Liver (tissue), 9 donors: ENCODE measurements around the gene TMEM87A. TPM values are rescaled to one million over a fixed set of nuclear protein-coding genes. Genes with fewer than 3 reads are reported as not detected.

ENCODE experiments used
- DNase-seq: peaks from one replicate; pipeline ENCODE4 v3.0.0-alpha.2; 2017; ENCODE audit warnings: low spot score
- H3K27ac ChIP-seq, 2 donors: one replicate each; pipeline ENCODE4 v1.7.0; 2013; ENCODE audit warnings: inconsistent platforms in 2 of 2, low read length in 2 of 2, control low read depth in 1 of 2, low read depth in 1 of 2, mild to moderate bottlenecking in 1 of 2
- H3K27me3 ChIP-seq, 4 donors: one replicate each; pipeline versions ENCODE4 v1.6.1 to v1.7.0; 2013; ENCODE audit warnings: low read length in 3 of 4, inconsistent platforms in 1 of 4, mild to moderate bottlenecking in 1 of 4, moderate library complexity in 1 of 4; ENCODE audit not compliant: control insufficient read depth in 4 of 4, insufficient read depth in 4 of 4
- H3K36me3 ChIP-seq, 4 donors: one replicate each; pipeline versions ENCODE4 v1.6.1 to v1.7.0; 2013; ENCODE audit warnings: low read length in 3 of 4, mild to moderate bottlenecking in 3 of 4, low read depth in 1 of 4, moderate library complexity in 1 of 4; ENCODE audit not compliant: control insufficient read depth in 4 of 4, insufficient read depth in 3 of 4
- H3K4me1 ChIP-seq, 4 donors: one replicate each; pipeline versions ENCODE4 v1.6.1 to v1.7.0; 2013; ENCODE audit warnings: low read length in 3 of 4, mild to moderate bottlenecking in 3 of 4, moderate library complexity in 1 of 4; ENCODE audit not compliant: control insufficient read depth in 4 of 4, insufficient read depth in 4 of 4
- H3K4me3 ChIP-seq, 3 donors: one replicate each; pipeline versions ENCODE4 v1.6.1 to v1.7.0; 2013; ENCODE audit warnings: low read length in 3 of 3, control low read depth in 1 of 3, low read depth in 1 of 3, mild to moderate bottlenecking in 1 of 3
- H3K9ac ChIP-seq, 2 donors: one replicate each; pipeline ENCODE4 v1.7.0; 2013; ENCODE audit warnings: low read length in 2 of 2, mild to moderate bottlenecking in 2 of 2, moderate library complexity in 2 of 2, control low read depth in 1 of 2, low read depth in 1 of 2
- H3K9me3 ChIP-seq, 4 donors: one replicate each; pipeline versions ENCODE4 v1.6.1 to v1.7.0; 2013; ENCODE audit warnings: low read length in 3 of 4; ENCODE audit not compliant: control insufficient read depth in 4 of 4
- CTCF ChIP-seq: fragments of 150-350 bp; IDR thresholded peaks from 2 replicates; pipeline ENCODE4 v1.5.1; 2017; ENCODE audit warnings: improper control_type of control experiment, low read depth, low read length; ENCODE audit not compliant: missing input control
- EGR1 ChIP-seq, 2 donors: IDR thresholded peaks; 2 replicates each; pipeline ENCODE4 v1.6.1; 2016 to 2018; ENCODE audit warnings: antibody characterized with exemption in 2 of 2, low read depth in 2 of 2
- FOXA1 ChIP-seq: IDR thresholded peaks from 2 replicates; pipeline ENCODE4 v1.6.1; 2016; ENCODE audit warnings: antibody characterized with exemption
- FOXA2 ChIP-seq: IDR thresholded peaks from 2 replicates; pipeline ENCODE4 v1.6.1; 2016; ENCODE audit warnings: antibody characterized with exemption
- GABPA ChIP-seq, 2 donors: IDR thresholded peaks in 1 of 2; conservative IDR thresholded peaks in 1 of 2; 2 replicates each; pipeline ENCODE4 v1.6.1; 2016; ENCODE audit warnings: antibody characterized with exemption in 2 of 2, mild to moderate bottlenecking in 1 of 2, moderate library complexity in 1 of 2
- HNF4A ChIP-seq, 2 donors: conservative IDR thresholded peaks; 2 replicates each; pipeline ENCODE4 v1.6.1; 2016; ENCODE audit warnings: antibody characterized with exemption in 2 of 2, mild to moderate bottlenecking in 2 of 2
- HNF4G ChIP-seq: IDR thresholded peaks from 2 replicates; pipeline ENCODE4 v1.6.1; 2016; ENCODE audit warnings: antibody characterized with exemption
- JUND ChIP-seq, 2 donors: IDR thresholded peaks; 2 replicates each; pipeline ENCODE4 v1.6.1; 2016; ENCODE audit warnings: antibody characterized with exemption in 2 of 2
- NR2F2 ChIP-seq: IDR thresholded peaks from 2 replicates; pipeline ENCODE4 v1.6.1; 2016; ENCODE audit warnings: antibody characterized with exemption
- RAD21 ChIP-seq, 2 donors: IDR thresholded peaks; 2 replicates each; pipeline ENCODE4 v1.6.1; 2016; ENCODE audit warnings: antibody characterized with exemption in 2 of 2, mild to moderate bottlenecking in 2 of 2
- REST ChIP-seq: IDR thresholded peaks from 2 replicates; pipeline ENCODE4 v1.6.1; 2016; ENCODE audit warnings: antibody characterized with exemption, mild to moderate bottlenecking
- RXRA ChIP-seq, 2 donors: IDR thresholded peaks; 2 replicates each; pipeline ENCODE4 v1.6.1; 2017 to 2018; ENCODE audit warnings: antibody characterized with exemption in 2 of 2, mild to moderate bottlenecking in 1 of 2
- SP1 ChIP-seq: IDR thresholded peaks from 2 replicates; pipeline ENCODE4 v1.6.1; 2018; ENCODE audit warnings: antibody characterized with exemption, mild to moderate bottlenecking
- TAF1 ChIP-seq: conservative IDR thresholded peaks from 2 replicates; pipeline ENCODE4 v1.6.1; 2016; ENCODE audit warnings: antibody characterized with exemption, mild to moderate bottlenecking
- YY1 ChIP-seq: IDR thresholded peaks from 2 replicates; pipeline ENCODE4 v1.6.1; 2016; ENCODE audit warnings: antibody characterized with exemption, mild to moderate bottlenecking
- WGBS: extraction: QIAGEN DNeasy Blood & Tissue Kit; methylation state at CpG from one replicate; pipeline ENCODE4 v1.1.7; 2013; 5-methylcytosine and 5-hydroxymethylcytosine counted together
- polyA plus RNA-seq, 2 donors: library from polyadenylated mRNA; stranded (reverse) in 1 of 2; unstranded in 1 of 2; fragments of 200-250 nt in 1 of 2; fragments of >200 nt in 1 of 2; fragmentation: Nextera tagmentation in 1 of 2; extraction: Ambion mirVana in 1 of 2; gene quantifications; one replicate each; pipeline versions ENCODE4 v1.2.1 to v1.2.3, GENCODE V29; 2013 to 2015
- total RNA-seq, 2 donors: library from RNA; depleted of rRNA; stranded (reverse); fragments of >200 nt; gene quantifications; one replicate each; pipeline ENCODE4 v1.2.3, GENCODE V29; 2014
- TF ChIP-seq, protein P1 (sequence below): IDR thresholded peaks from 2 replicates; pipeline ENCODE4 v1.6.1; 2016; ENCODE audit warnings: antibody characterized with exemption
- TF ChIP-seq, protein P2 (sequence below): IDR thresholded peaks from 2 replicates; pipeline ENCODE4 v1.6.1; 2016; ENCODE audit warnings: antibody characterized with exemption
- TF ChIP-seq, protein P3 (sequence below): IDR thresholded peaks from 2 replicates; pipeline ENCODE4 v1.6.1; 2016; ENCODE audit warnings: antibody characterized with exemption
- donor health status: healthy.
- donor health status: healthy.
- donor health status: healthy.
- donor health status: healthy.
- donor health status: healthy.

Gene TMEM87A
- total and polyA plus RNA-seq, 4 donors = 9.2 to 27.3 (median 21.8) TPM

DNA sequence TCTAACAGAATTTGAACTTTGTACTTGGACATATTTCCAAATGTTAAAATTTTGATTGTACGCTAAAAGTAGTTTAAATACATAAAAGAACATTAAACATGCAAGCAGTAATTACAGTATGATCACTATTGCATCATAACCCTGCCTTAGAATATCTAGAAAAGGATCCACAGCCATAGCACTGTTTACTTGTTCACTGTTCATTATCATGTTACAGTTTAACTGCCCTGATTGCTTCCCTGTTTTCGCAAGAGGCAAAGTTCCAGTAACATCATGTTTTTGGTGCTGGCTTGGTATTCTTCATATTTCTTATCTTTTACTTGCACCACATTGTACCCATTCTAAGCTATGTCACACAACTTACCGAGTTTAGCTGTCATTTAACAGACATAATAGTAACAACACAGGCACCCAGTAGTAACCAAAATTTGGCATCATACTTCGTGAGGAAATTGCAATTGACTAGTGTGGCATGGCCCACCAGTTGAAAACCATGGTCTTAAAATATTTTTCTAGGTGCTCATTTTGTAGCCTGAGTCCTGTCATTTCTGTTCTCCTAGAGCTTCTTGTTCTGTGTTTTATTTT, 13.3 kb upstream of the TMEM87A start:
- Histone ChIP-seq H3K27ac (peak overlapping the region; percentile 47 to 66), H3K4me1 (peaks cover 17 to 43% (median 37%) of the 10 kb centered on the region in 4 donors)
- no peak for DNase-seq

More for the DNA sequence above, 13.3 kb upstream of the TMEM87A start:
- H3K9ac ChIP-seq = no peak overlapping the region
- H3K27me3 ChIP-seq = no peaks in the 10 kb centered on the region
- no peaks in the 10 kb centered on the region for H3K9me3 ChIP-seq
- TF ChIP-seq RAD21 (IDR thresholded peaks at IDR 0.05) (peak in 1 of 2 donors; percentile 29), YY1 (peak; percentile 85), FOXA2 (peak; percentile 97), REST (peak; percentile 63), JUND (IDR thresholded peaks at IDR 0.05) (peak in 1 of 2 donors; percentile 52), SP1 (peak; percentile 53), NR2F2 (no peak), GABPA (IDR thresholded peaks at IDR 0.05 in 1 of 2, conservative IDR thresholded peaks at IDR 0.05 in 1 of 2) (peak in 1 of 2 donors; percentile 50), CTCF (no peak), HNF4A (conservative IDR thresholded peaks at IDR 0.05) (peak; percentile 80 to 86), FOXA1 (peak; percentile 84), HNF4G (peak; percentile 27), TAF1 (no peak), EGR1 (IDR thresholded peaks at IDR 0.05; ENCODE audit: low read depth in 2 of 2) (no peak), RXRA (IDR thresholded peaks at IDR 0.05) (peak; percentile 48 to 74)
- TF ChIP-seq, protein P1, sequence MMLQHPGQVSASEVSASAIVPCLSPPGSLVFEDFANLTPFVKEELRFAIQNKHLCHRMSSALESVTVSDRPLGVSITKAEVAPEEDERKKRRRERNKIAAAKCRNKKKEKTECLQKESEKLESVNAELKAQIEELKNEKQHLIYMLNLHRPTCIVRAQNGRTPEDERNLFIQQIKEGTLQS = peak; percentile 81
- TF ChIP-seq, protein P2, sequence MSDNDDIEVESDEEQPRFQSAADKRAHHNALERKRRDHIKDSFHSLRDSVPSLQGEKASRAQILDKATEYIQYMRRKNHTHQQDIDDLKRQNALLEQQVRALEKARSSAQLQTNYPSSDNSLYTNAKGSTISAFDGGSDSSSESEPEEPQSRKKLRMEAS = peak; percentile 76
- TF ChIP-seq, protein P3, sequence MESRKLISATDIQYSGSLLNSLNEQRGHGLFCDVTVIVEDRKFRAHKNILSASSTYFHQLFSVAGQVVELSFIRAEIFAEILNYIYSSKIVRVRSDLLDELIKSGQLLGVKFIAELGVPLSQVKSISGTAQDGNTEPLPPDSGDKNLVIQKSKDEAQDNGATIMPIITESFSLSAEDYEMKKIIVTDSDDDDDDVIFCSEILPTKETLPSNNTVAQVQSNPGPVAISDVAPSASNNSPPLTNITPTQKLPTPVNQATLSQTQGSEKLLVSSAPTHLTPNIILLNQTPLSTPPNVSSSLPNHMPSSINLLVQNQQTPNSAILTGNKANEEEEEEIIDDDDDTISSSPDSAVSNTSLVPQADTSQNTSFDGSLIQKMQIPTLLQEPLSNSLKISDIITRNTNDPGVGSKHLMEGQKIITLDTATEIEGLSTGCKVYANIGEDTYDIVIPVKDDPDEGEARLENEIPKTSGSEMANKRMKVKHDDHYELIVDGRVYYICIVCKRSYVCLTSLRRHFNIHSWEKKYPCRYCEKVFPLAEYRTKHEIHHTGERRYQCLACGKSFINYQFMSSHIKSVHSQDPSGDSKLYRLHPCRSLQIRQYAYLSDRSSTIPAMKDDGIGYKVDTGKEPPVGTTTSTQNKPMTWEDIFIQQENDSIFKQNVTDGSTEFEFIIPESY = peak; percentile 67
- peaks cover 4 to 7% (median 5%) of the 10 kb centered on the region in 4 donors for H3K36me3 ChIP-seq
- no peak overlapping the region for H3K4me3 ChIP-seq
- WGBS = 32% methylated on average over 4 of the region's 4 CpGs
